GM18505 (cell line): ENCODE data around the gene IP6K3.

ENCODE experiments used
- ATAC-seq: cut with Tn5 transposase; IDR thresholded peaks from one replicate; pipeline ENCODE4 v1.9.1; 2021; ENCODE audit not compliant: unreplicated experiment
- POLR2A ChIP-seq: IDR thresholded peaks from 4 replicates; pipeline ENCODE4 v1.6.1; 2011; ENCODE audit warnings: borderline replicate concordance; ENCODE audit not compliant: insufficient read depth, insufficient read length; ENCODE audit errors: extremely low read depth

The IP6K3 gene

DNA sequence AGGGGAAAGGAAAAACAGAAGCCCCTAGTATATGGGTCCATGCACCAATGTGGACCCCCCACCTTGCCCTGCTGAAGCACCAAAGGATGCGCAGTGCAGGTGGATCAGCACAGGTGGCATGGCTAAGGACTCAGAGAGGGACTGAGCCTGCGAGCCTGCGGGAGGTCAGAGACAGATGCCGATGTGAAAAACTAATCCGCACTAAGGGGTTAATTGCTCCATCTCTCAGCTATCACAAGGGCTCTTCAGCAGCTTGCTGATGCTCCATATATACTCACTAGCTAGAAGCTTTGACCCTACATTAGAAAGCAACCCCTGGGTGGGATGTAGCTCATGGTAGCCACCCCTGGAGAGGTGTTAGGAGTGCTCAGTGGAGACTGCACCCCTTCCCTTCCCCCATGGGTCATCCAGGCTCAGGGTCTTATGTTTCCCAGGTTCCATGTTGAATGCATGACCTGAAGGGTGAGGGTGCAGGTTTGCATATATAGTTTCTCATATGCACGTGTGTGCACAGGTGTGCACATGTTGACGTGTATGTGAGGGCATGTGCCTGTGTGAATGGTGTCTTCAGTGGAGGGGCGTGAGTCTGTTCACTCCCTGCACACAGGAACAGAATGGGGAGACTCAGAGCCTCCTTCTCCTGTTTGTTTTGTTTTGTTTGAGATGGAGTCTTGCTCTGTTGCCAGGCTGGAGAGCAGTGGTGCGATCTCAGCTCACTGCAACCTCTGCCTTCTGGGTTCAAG is 13.4 kb upstream of the IP6K3 start:
- ATAC-seq: no peak
- TF ChIP-seq POLR2A: no peak

DNA sequence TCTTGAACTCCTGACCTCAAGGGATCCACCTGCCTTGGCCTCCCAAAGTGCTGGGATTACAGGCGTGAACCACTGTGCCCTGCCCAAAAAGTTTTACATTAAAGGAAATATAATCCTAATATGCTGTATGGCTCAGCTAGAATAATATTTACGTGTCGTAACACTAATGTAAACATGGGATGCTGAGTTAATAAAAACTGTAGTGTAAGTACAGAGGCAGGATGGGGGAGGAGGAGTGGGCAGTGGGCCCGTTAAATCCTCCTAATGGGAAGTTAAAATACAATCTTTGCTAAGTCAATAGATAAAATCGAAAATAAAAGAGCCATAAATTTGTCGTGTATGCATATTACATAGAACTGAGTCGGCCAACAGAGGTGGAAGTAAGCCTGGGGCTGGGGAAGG is 12.1 kb upstream of the IP6K3 start:
- TF ChIP-seq POLR2A: no peak
- ATAC-seq: no peak

DNA sequence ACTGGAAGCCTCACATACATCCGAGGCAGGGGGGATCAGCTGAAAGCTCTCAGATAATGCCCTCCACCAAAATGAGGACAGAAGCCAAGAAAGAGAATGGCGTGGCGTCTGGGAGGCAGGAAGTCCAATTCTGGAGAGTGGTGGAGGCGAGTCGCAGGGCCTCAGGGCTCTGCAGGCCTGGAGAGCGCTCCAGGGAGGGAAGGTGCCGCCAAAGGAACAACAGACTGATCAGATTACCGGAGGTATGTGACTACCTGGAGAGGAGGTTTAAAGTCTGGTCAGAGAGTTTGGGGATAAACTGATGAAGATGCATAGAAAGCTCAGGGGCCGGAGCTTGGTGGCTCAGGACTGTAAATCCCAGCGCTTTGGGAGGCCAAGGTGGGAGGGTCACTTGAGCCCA is 11.2 kb upstream of the IP6K3 start:
- ATAC-seq: no peak
- TF ChIP-seq POLR2A: no peak

DNA sequence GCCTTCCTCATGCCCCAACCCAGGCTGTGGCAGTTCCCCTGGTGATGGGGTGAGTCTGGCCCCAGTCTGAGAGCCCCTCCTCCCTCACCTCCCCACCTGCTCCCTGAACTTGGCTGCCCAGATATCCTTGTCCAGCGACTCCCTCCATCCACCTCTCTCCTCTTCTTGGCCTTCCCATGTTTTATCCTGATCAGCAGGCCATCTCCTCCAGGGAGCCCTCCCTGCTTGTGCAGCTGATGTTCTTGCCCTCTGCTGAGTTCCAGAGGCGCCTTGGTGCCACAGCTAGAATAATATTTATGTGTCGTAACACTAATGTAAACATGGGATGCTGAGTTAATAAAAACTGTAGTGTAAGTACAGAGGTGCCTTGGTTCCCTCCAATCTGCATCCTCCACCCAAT is 10.4 kb upstream of the IP6K3 start:
- no peak for TF ChIP-seq POLR2A
- no peak for ATAC-seq

DNA sequence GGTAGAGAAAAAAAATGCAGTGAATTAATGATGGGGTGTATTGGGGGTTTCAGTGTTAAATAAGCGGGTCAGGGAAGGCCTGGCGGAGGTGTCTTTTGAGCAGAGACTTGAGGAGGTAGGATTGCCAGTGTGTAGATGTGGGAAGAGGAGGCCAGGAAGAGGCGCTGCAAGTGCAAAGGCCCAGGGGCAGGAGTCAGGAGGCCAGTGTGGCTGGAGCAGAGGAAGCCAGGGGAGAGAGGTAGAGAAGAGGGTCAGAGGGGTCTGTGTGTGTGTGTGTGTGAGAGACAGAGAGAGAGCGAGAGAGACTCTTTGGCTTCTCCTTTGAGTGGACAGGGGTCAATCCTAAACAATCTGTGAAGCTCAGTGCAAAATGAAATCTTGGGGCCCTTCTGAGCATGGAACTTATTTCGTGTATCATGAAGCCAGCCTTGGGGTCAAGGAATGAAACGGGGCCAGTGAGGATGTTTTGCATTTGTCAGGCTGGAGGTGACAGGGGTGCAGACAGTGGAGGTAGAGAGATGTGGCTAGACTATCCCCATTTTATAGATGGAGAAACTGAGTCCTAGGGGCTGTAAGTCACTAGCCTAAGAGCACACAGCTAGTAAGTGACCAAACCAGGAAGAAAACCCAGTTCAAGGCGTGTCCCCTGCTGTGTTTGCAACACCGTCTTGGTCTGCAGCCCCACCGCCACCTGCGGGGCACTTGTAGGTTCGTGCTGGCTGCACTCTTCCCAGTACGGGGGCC is 9.7 kb upstream of the IP6K3 start:
- TF ChIP-seq POLR2A: no peak
- no peak for ATAC-seq

DNA sequence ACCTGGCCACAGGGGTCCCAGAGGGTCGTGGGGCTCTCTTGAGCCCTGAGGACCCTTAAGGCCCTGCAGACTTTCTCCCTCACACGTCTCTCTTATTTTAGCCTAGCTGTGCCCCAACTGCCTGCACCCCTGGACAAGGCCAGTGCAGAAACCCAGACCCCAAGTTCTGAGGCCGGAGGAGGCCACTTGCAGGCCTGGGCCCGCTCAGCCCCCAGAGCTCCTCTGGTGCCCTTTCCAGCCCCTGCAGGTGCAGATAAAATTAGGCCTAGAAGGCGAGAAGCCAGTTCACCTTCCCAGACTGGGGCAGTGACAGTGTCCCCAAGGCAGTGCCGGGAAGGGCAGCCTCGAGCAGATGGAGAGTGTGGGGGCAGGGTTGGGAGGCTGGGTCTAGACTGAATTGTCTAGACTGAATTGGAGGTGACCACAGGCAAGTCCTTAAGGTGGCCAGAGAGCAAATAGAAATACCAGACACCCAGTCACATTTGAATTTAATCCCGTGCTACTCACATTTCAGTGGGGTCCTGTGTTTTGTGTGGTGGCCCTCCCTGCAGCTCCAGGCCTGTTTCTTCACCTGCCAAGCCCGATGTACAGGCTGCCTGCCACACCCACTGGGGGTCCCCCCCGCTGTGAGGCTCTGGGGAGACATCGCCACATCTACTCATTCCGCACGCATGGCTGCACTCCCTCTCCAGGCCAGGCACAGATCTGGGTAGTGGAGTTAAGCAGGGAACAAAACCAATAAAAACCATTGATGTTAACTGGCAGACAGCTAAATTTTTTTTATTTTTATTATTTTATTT is 8.6 kb upstream of the IP6K3 start:
- no peak for TF ChIP-seq POLR2A
- no peak for ATAC-seq

DNA sequence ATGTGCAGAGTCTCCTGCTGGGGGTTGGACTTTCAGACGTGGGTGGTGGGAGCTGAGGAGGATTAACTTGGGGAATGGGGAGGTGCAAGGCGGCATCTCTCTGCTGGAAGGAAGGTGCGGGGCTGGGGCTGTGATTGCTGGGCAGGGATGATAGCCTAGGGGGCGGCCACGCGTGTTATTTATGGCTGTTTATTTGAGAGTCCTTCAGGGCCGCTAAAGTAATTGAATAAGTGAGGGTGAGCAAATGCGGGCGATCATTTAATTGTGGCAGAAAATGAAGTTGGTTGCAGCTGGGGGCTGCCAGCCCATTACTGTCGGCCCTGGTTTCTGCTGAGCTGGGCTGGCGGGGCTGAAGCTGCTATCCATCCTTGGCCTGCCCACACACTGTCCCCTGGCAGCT is 7.5 kb upstream of the IP6K3 start:
- ATAC-seq: no peak
- no peak for TF ChIP-seq POLR2A

DNA sequence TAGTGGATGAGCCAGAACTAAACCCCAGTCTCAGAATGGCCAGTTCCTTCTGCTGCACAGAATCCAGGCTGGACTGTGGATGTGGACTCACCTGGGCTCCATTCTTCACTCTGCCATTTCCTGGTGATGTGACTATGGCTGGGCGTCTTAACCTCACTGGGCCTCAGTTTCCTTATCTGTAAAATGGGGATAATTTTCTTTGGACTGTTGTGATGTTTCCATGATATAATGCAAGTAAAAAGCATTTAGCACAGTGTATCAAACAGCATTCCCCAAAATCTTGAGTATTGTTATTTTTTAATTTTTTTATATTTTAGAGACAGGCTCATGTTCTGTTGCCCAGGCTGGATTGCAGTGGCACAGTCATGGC is 5.9 kb upstream of the IP6K3 start:
- no peak for ATAC-seq
- TF ChIP-seq POLR2A: no peak

DNA sequence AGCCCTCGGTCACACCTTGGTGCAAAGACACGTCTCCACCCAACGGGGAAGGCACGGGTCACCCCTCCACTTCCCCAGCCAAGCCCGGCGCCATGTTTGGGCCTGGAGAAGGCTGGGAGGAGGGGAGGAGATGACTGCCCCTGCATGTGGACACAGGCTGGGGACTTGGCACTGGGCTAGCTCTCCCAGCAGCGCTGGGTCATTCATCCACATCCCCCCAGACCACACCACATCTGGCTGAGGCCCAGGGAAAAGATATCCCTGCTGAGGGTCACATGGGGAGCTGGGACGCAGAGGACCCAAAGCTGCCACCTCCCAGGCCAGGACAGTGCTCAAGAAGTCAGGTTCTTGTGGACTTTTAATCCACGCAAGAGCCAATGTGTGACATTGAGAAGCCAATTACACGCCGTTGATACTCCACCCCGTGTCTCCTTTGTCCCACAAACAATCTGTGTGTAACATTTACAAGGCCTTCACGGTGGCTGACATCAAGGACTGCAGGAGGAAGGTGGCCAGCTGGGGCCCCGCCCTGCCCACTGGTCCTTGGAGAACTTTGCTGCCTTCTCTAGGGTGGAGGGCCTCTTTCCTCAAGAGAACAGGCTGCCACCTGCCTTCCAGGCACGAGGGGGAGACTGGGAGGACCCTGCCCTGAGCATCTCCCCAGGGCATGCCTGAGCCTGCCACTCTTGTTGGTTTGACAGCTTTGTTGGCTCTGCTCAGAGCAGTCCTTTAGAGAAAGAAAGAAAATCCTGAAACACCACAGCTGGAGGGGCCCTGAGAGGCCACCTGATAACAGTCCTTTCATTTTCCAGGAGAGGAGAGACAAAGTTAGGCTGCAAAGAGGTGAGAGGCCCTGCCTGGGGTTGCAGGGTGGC is 5.3 kb upstream of the IP6K3 start:
- ATAC-seq: no peak
- TF ChIP-seq POLR2A: no peak

DNA sequence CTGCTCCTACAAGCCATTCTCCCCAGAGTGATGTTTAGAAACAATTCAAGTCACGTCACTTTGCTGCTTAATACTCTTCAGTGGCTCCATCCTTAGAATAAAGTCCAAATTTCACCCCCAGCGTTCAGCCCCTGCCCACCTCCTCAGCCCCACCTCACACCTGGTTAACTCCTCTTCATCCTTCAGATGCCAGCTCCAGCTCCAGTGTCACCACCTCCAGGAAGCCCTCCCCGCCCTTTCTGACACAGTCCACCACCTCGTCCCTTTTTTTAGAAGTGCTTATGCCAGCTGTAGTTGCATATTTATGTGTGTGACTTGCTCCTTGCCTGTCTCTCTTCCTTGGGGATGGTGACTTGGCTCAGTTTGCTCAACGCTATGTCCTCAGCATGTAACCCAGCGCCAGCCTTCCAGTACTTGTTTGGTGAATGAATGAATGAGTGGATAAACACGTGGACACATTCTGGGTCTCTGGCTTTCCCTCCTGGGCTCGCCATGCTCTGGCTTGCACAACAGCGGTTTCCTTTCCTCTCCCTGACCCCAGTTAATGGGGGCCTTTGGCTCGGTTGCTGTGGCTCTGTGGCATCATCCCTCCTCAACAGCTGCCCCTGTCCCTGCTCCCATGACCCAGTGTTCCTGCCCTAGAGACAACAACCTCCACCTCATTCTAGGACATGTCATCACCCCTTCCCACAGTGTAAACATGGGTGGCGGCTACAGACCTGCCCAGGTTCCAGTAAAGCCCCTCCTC is 3.7 kb upstream of the IP6K3 start:
- TF ChIP-seq POLR2A: no peak
- ATAC-seq: no peak

DNA sequence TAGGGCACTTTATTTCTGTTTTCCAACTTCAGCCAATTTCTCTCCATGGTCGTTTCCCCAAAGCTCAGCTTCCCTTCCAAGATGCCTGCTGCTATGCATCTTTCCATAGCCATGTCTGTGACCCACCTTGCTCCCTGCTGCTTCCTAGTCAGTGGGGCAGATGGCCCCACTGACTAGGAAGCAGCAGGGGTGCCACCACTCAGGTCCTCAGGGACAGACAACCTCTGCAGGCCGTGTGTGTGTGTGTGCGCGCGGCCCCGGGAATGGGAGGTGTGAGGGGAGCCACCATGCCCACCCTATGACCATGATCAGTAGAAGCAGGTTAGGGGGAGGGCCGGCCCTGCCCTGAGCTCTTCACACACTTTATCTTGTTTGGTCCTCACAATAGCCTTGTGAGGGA is 2.7 kb upstream of the IP6K3 start:
- no peak for ATAC-seq
- TF ChIP-seq POLR2A: no peak

DNA sequence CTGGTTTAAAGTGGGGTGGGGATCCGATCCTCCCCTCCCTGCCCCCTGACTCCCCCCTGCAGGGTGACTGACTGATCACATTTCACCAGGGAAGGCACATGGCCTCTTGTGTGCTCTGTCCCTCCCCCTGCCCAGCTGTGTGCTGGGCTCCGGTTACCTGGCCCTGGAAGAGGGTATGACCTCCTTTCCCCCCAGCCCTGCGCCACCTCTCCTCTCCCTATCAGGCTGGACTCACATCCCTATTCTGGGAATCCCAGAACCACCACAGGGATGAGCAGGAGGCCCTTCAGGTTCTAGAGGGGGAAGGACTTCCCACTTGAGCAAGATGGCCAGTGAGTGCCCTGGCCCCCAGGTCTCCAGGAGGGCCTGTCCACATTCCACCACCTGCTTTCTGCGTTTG is 2.1 kb upstream of the IP6K3 start:
- no peak for ATAC-seq
- no peak for TF ChIP-seq POLR2A

DNA sequence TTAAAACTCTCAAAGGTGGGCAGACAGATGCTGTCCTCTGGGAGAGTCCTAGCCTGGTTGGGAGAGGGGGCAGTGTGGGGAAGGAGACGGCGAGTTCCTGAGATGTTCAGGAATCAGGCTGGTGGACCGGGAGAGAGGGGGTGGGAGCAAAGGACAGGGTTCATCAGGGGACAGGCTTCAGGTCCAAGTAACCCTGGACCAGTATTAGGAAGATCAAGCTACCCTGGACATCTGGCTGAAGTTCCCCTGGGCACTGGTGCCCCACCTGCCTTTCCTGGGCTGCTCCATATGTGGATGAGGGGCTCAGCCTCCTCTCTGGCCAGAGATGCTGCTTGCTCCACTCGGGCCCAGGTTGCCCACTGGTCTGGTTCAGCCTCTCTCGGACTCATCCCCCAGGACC is 1.1 kb upstream of the IP6K3 start:
- no peak for TF ChIP-seq POLR2A
- ATAC-seq: no peak

DNA sequence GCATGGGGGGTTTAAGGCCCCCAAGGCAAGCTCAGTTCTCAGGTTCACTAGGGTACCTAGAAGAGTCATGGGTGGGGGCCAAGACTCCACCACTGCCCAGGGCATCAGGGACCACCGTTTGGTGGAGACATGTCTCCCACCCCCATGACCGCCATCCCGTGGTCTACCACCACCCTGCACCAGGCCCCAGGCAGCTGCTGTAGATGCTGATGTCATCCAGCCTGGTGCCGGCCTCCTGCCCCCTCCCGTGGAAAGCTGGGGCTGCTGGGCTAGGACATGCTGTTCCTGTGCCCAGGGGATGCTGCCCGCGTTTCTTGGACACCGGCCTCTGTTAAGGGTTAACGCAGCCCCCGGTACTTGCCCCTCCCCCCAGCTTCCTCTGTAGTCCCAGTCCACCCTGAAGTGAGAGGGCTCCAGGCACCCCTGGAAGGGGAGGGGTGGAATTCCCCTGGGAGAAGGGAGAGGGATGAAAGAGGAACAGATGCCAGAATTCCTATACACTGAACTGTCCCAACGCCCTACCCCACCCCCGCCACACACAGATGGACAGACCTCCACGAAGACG is 587 bp downstream of the IP6K3 start:
- no peak for ATAC-seq
- no peak for TF ChIP-seq POLR2A
